Measurements from ENCODE around the gene NPFF.
"Not testable (repeated sequence)": the region's sequence is repeated elsewhere in the genome, so short reads cannot be mapped to it uniquely, and the experiment has no call there.

Gene NPFF

DNA sequence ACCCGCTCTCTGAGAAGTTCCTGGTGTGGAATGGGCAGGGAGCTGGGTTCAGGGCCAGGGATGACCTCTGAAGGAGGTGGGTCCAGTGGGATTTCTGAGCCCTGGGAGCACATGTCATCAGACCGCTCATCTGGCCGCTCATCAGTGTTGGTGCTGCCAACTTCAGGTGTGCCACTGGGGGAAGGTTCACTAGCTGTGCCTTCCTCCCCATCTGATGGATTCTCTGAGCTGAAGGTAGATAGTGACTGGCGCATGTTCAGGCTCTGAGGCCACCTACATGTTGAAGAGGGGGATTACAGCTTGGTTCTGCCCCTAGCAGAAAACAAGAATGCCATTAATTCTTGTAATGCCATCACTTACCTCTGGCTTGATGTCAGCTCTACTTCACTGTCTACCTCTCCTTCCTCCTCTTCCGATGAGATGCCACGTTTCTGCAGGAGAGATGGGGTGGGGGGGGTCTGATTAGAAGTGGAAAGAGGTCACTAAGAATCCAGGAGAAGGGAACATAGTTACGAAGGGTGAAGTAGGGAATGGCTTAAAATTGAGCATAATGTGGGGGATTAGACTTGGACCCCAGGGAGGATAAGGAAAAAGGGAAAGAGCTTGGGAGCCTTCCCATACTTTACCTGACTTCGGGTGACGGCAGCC, 25.2 kb downstream of the NPFF start:
- H3K36me3 ChIP-seq (ENCODE audit: control insufficient read depth, insufficient read depth, low read length), result peaks cover 94% of the 10 kb centered on the region
- no peak overlapping the region for H3K9ac ChIP-seq (ENCODE audit: low read length)
- H3K4me3 ChIP-seq (ENCODE audit: low read depth, low read length), result no peak overlapping the region
- H3K27me3 ChIP-seq (ENCODE audit: control insufficient read depth, insufficient read depth, low read length), result no peaks in the 10 kb centered on the region
- no peak overlapping the region for H3K27ac ChIP-seq (ENCODE audit: low read depth, low read length)
- no peaks in the 10 kb centered on the region for H3K9me3 ChIP-seq (ENCODE audit: control insufficient read depth, insufficient read depth, low read depth, low read length)
- H3K4me1 ChIP-seq (ENCODE audit: control insufficient read depth, insufficient read depth, low read length), result peaks cover 10% of the 10 kb centered on the region

DNA sequence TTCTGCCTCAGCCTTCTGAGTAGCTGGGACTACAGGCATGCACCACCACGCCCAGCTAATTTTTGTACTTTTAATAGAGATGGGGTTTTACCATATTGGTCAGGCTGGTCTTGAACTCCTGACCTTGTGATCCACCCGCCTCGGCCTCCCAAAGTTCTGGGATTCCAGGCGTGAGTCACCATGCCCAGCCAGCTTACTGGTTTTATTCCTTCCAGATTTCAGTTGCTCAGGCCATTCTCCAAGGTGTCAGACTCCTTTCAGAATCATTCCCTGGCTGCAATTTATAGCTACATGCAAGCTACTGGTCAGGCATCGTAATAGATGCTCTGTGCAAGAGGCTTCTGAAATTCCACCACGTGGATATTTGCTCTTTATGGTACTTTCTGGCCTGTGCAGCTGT, 25.8 kb downstream of the NPFF start:
- H3K9ac ChIP-seq (ENCODE audit: low read length); H3K27ac ChIP-seq (ENCODE audit: low read depth, low read length); H3K4me3 ChIP-seq (ENCODE audit: low read depth, low read length); H3K9me3 ChIP-seq (ENCODE audit: control insufficient read depth, insufficient read depth, low read depth, low read length); H3K27me3 ChIP-seq (ENCODE audit: control insufficient read depth, insufficient read depth, low read length): not testable (repeated sequence)
- H3K4me1 ChIP-seq (ENCODE audit: control insufficient read depth, insufficient read depth, low read length), result peaks cover 12% of the 10 kb centered on the region
- H3K36me3 ChIP-seq (ENCODE audit: control insufficient read depth, insufficient read depth, low read length), result peaks cover 94% of the 10 kb centered on the region

DNA sequence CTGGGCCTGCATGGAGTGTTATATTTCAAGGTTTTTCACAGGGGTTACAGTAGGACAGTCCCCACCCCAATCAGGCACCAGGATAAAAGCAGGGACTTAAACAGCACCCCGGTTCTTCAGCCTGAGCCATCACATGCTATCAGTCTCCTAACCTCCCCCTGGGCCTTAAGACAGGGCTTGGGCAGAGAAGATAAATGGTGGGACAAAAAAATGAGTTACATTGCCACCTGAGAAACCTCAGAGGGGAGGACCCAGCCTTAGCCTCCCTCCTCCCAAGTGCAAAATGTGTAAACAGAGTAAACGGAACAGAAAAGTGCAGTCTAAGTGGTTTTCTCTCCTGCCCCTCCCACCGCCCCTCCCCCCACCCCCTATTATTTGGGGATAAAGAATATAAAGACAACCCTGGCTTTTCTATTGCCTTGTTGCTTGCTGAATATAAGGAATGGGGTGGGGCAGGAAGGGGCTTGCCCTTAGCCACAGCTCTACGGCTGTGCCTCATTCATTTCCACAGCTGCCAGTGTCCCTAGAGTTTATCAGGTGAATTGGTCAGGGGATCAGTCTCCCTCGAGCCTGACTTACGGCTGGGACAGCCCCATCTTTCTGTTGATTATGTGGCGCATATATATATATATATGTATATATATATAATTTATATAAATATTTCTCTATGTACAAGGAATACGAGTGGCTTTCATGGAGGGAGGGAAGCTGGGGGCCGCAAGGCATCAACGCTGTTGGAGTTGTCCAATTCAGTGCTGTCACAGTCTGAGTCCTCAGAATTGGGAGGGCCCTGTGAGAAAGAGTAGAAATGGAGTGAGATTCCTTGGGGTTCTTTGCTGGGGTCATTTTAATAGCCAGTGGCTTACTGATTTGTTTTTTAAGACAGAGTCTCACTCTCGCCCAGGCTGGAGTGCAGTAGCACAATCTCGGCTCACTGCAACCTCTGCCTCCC, 26.5 kb downstream of the NPFF start:
- no peak overlapping the region for H3K27ac ChIP-seq (ENCODE audit: low read depth, low read length)
- H3K9me3 ChIP-seq (ENCODE audit: control insufficient read depth, insufficient read depth, low read depth, low read length), result no peaks in the 10 kb centered on the region
- no peak overlapping the region for H3K4me3 ChIP-seq (ENCODE audit: low read depth, low read length)
- H3K4me1 ChIP-seq (ENCODE audit: control insufficient read depth, insufficient read depth, low read length), result peaks cover 15% of the 10 kb centered on the region
- peaks cover 95% of the 10 kb centered on the region for H3K36me3 ChIP-seq (ENCODE audit: control insufficient read depth, insufficient read depth, low read length)
- H3K27me3 ChIP-seq (ENCODE audit: control insufficient read depth, insufficient read depth, low read length), result no peaks in the 10 kb centered on the region
- H3K9ac ChIP-seq (ENCODE audit: low read length), result no peak overlapping the region

DNA sequence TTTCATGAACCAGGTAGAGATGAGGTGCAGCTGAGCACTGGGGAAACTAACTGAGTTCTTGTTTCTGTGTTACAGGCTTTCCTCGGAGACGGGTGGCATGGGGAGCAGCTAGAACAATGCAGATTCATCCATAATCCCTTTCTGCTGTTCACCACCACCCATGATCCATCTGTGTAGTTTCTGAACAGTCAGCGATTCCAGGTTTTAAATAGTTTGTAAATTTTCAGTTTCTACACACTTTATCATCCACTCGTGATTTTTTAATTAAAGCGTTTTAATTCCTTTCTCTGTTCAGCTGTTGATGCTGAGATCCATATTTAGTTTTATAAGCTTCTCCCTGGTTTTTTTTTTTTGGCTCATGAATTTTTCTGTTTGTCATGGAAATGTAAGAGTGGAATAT, 28.0 kb downstream of the NPFF start:
- H3K9me3 ChIP-seq (ENCODE audit: control insufficient read depth, insufficient read depth, low read depth, low read length), result no peaks in the 10 kb centered on the region
- H3K9ac ChIP-seq (ENCODE audit: low read length), result no peak overlapping the region
- peaks cover 15% of the 10 kb centered on the region for H3K4me1 ChIP-seq (ENCODE audit: control insufficient read depth, insufficient read depth, low read length)
- no peak overlapping the region for H3K4me3 ChIP-seq (ENCODE audit: low read depth, low read length)
- H3K27ac ChIP-seq (ENCODE audit: low read depth, low read length), result no peak overlapping the region
- H3K36me3 ChIP-seq (ENCODE audit: control insufficient read depth, insufficient read depth, low read length), result peaks cover 97% of the 10 kb centered on the region
- no peaks in the 10 kb centered on the region for H3K27me3 ChIP-seq (ENCODE audit: control insufficient read depth, insufficient read depth, low read length)

DNA sequence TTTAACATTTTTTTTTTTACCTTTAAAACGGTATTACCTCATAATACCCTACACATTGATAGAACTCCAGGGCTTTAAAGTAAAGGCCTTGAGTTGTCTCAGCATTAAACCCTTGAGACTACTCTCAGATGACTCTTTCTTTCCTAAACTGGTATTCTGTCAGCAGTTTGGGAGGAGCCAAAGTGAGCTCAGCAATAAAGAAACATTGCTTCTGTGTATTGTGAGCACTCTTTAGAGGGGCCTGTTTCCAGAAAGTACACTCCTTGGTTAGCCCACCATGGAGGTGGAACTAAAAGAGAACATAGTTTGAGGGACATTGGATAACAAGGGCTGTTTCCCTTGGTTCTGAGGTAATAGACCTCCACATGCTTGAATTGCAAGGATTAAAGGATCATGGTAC, 28.4 kb downstream of the NPFF start:
- Histone ChIP-seq H3K9me3 (ENCODE audit: control insufficient read depth, insufficient read depth, low read depth, low read length) (no peaks in the 10 kb centered on the region), H3K36me3 (ENCODE audit: control insufficient read depth, insufficient read depth, low read length) (peaks cover 97% of the 10 kb centered on the region), H3K4me1 (ENCODE audit: control insufficient read depth, insufficient read depth, low read length) (peaks cover 15% of the 10 kb centered on the region), H3K27me3 (ENCODE audit: control insufficient read depth, insufficient read depth, low read length) (no peaks in the 10 kb centered on the region), H3K9ac (ENCODE audit: low read length) (no peak overlapping the region), H3K4me3 (ENCODE audit: low read depth, low read length) (no peak overlapping the region), H3K27ac (ENCODE audit: low read depth, low read length) (no peak overlapping the region)

DNA sequence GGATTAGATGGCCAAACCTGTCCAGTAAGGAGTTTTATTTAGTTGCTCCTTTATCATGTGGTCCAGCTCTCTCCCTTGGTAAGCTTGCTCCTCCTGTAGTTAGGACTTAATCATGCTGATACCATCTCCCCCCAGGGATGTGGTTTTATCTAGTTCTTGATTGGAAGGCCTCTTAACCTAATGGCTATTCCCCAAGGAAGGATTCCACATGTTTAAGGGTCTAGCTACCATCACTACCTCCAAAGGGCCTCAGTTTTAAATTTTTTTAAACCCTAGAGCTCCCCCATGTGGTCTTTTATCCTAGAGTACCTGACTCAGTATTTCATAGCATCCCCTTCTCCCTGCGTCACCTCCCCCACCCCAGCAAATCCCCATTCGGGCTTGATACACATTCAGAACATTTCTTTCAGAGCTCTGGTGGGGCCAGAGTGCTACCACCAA, 30.5 kb downstream of the NPFF start:
- no peaks in the 10 kb centered on the region for H3K9me3 ChIP-seq (ENCODE audit: control insufficient read depth, insufficient read depth, low read depth, low read length)
- no peak overlapping the region for H3K4me3 ChIP-seq (ENCODE audit: low read depth, low read length)
- H3K4me1 ChIP-seq (ENCODE audit: control insufficient read depth, insufficient read depth, low read length), result peaks cover 15% of the 10 kb centered on the region
- no peaks in the 10 kb centered on the region for H3K27me3 ChIP-seq (ENCODE audit: control insufficient read depth, insufficient read depth, low read length)
- H3K36me3 ChIP-seq (ENCODE audit: control insufficient read depth, insufficient read depth, low read length), result peaks cover 97% of the 10 kb centered on the region
- H3K9ac ChIP-seq (ENCODE audit: low read length), result no peak overlapping the region
- H3K27ac ChIP-seq (ENCODE audit: low read depth, low read length), result no peak overlapping the region

DNA sequence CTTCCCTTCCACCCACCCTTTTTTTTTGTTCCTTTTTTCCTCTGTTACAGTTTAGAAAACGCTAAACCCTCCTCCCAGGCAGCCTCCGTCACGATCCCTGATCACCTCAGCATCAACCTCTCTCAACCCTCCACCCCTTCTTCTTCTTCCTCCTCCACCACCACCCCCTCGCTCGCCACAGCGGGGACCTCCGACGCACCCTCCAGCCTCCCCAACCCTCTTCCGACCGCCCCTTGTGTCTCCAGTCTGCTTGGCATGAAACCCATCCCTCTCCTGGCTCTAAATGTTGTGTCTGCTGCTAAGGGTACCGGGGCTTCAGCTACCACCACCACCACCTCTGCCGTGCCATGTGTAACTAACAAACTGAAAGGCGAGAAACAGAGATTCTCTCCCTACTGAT, 32.5 kb downstream of the NPFF start:
- no peaks in the 10 kb centered on the region for H3K9me3 ChIP-seq (ENCODE audit: control insufficient read depth, insufficient read depth, low read depth, low read length)
- H3K27ac ChIP-seq (ENCODE audit: low read depth, low read length), result no peak overlapping the region
- H3K4me3 ChIP-seq (ENCODE audit: low read depth, low read length), result no peak overlapping the region
- peaks cover 8% of the 10 kb centered on the region for H3K4me1 ChIP-seq (ENCODE audit: control insufficient read depth, insufficient read depth, low read length)
- H3K9ac ChIP-seq (ENCODE audit: low read length), result no peak overlapping the region
- H3K36me3 ChIP-seq (ENCODE audit: control insufficient read depth, insufficient read depth, low read length), result peaks cover 98% of the 10 kb centered on the region
- H3K27me3 ChIP-seq (ENCODE audit: control insufficient read depth, insufficient read depth, low read length), result no peaks in the 10 kb centered on the region

DNA sequence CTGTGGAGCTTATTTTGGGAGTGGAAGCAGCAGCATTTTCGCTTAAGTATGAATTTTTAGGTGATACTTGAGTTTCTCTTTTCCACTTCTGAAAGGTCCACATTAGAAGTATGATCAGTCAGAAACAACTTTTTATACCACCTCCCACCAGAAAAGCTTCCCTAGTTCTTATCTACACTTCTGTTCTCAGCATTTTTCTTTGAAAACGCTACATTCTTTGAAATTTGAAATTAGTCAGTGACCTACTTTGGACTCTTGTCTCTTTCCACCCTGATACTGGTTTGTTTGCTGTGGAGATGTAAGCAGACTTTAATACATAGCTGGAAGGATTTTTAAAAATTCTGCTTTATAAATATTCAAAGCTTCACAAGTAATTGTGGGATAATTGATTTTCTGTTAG, 33.2 kb downstream of the NPFF start:
- Histone ChIP-seq H3K27me3 (ENCODE audit: control insufficient read depth, insufficient read depth, low read length) (no peaks in the 10 kb centered on the region), H3K36me3 (ENCODE audit: control insufficient read depth, insufficient read depth, low read length) (peaks cover 98% of the 10 kb centered on the region), H3K27ac (ENCODE audit: low read depth, low read length) (no peak overlapping the region), H3K4me3 (ENCODE audit: low read depth, low read length) (no peak overlapping the region), H3K4me1 (ENCODE audit: control insufficient read depth, insufficient read depth, low read length) (peaks cover 6% of the 10 kb centered on the region; the same call in 1 of the 2 replicates), H3K9me3 (ENCODE audit: control insufficient read depth, insufficient read depth, low read depth, low read length) (no peaks in the 10 kb centered on the region), H3K9ac (ENCODE audit: low read length) (no peak overlapping the region)

DNA sequence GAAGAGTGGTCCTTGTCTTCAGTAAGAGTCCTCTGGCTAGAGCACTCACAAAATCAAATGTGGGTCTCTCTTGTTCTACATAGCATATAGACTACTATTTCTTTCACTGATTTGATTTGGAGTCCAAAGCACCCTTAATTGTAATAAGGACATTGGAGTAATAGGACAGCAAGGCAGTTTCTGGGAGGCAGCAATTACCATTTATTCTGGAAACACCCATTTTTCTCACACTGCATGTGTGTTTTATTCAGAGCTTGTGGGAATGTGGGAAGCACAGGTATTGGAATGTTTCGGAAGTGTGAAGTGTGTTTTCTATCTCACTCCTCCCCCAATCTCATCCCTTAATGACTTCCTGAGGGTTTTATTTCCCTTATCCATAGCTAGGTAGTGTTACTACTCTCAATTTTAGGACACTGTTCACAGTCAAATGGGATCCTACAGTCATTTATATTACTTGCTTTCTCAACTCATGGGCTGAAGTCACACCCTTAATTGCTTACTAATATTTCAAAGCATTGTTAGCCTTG, 35.2 kb downstream of the NPFF start:
- H3K9me3 ChIP-seq (ENCODE audit: control insufficient read depth, insufficient read depth, low read depth, low read length), result no peaks in the 10 kb centered on the region
- no peak overlapping the region for H3K4me3 ChIP-seq (ENCODE audit: low read depth, low read length)
- no peak overlapping the region for H3K9ac ChIP-seq (ENCODE audit: low read length)
- H3K27ac ChIP-seq (ENCODE audit: low read depth, low read length), result no peak overlapping the region
- peaks cover 100% of the 10 kb centered on the region for H3K36me3 ChIP-seq (ENCODE audit: control insufficient read depth, insufficient read depth, low read length)
- H3K4me1 ChIP-seq (ENCODE audit: control insufficient read depth, insufficient read depth, low read length), result peaks cover 6% of the 10 kb centered on the region; the same call in 1 of the 2 replicates
- H3K27me3 ChIP-seq (ENCODE audit: control insufficient read depth, insufficient read depth, low read length), result no peaks in the 10 kb centered on the region

DNA sequence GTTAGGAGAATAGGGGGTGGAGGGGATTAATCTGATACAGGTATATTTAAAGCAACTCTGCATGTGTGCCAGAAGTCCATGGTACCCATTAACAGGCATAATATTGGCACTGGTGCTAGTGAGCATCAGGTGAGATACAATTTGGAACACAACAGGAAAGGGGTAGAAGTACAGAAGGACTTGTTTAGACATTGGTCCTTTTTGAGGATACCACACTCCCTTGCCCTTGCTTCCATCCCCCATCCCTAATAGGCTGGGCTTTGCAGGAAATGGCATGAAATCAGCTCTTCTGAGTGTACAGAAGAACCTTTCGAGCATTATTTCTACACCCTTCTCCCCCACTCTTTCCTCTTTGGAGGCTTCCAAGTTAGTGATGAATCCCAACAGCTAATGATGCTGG, 39.0 kb downstream of the NPFF start:
- Histone ChIP-seq H3K9ac (ENCODE audit: low read length) (no peak overlapping the region), H3K9me3 (ENCODE audit: control insufficient read depth, insufficient read depth, low read depth, low read length) (no peaks in the 10 kb centered on the region), H3K4me3 (ENCODE audit: low read depth, low read length) (no peak overlapping the region), H3K27me3 (ENCODE audit: control insufficient read depth, insufficient read depth, low read length) (no peaks in the 10 kb centered on the region), H3K36me3 (ENCODE audit: control insufficient read depth, insufficient read depth, low read length) (peaks cover 100% of the 10 kb centered on the region), H3K4me1 (ENCODE audit: control insufficient read depth, insufficient read depth, low read length) (peaks cover 6% of the 10 kb centered on the region), H3K27ac (ENCODE audit: low read depth, low read length) (no peak overlapping the region)

DNA sequence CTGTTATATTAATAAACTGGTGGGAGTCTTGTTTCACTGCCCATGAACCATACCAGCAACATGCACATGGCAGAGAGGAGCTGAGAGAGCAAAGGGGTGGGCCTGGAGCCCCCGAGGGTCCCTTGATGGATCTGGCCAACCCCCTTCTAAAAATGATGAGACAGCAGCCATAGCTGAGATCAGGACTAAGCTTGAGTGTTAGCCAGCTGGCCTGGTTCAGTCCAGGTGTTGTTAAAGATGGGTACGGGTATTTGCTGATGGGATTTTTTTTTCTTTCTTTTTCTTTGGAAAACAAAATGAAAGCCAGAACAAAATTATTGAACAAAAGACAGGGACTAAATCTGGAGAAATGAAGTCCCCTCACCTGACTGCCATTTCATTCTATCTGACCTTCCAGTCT, 39.4 kb downstream of the NPFF start:
- H3K9me3 ChIP-seq (ENCODE audit: control insufficient read depth, insufficient read depth, low read depth, low read length), result no peaks in the 10 kb centered on the region
- peaks cover 6% of the 10 kb centered on the region for H3K4me1 ChIP-seq (ENCODE audit: control insufficient read depth, insufficient read depth, low read length)
- no peak overlapping the region for H3K27ac ChIP-seq (ENCODE audit: low read depth, low read length)
- H3K4me3 ChIP-seq (ENCODE audit: low read depth, low read length), result no peak overlapping the region
- H3K9ac ChIP-seq (ENCODE audit: low read length), result no peak overlapping the region
- H3K27me3 ChIP-seq (ENCODE audit: control insufficient read depth, insufficient read depth, low read length), result no peaks in the 10 kb centered on the region
- H3K36me3 ChIP-seq (ENCODE audit: control insufficient read depth, insufficient read depth, low read length), result peaks cover 100% of the 10 kb centered on the region
